ENCODE data around the gene ABHD2.

DNA sequence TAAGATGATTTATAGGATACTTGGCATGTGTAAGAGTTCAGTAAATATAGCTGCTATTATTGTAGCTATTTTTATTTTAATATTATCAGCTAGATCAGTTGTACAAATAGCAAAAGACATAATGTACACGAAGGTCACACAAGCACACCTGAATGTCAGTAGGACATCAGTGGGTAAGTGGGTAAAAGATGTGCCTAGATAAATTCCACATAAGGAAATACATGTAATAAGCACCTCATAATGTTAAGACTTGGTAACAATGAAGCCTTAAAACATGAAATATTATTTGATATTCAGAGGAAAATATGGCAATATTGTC is 41.5 kb downstream of the ABHD2 start:
- TF ChIP-seq EZH2 (IDR thresholded peaks at IDR 0.05; ENCODE audit: borderline replicate concordance, low read depth, low read length, severe bottlenecking) (no peak), CTCF (IDR thresholded peaks at IDR 0.05; ENCODE audit: borderline replicate concordance, extremely low read depth, low read length, poor library complexity, severe bottlenecking) (no peak)

Data from DND-41 (cell line).